Pancreas (tissue), 10 donors: ENCODE data around the gene PFDN2. TPM values are rescaled to one million over a fixed set of nuclear protein-coding genes. Genes with fewer than 3 reads are reported as not detected.

Source experiments
- ATAC-seq, 4 donors: fragments of 200-7000 bp; cut with Tn5 transposase; one replicate each; pipeline versions ENCODE4 v1.8.0 to v1.9.1; 2020; ENCODE audit warnings: mild to moderate bottlenecking in 4 of 4, moderate library complexity in 4 of 4
- DNase-seq, 6 donors: peaks; one replicate each; pipeline ENCODE4 v3.0.0-alpha.2; 2020
- FAIRE-seq: peaks from 2 replicates; lab custom pipeline; 2012; peaks lifted over from hg19 to GRCh38; lab: Jason Lieb, UNC
- H3K27ac ChIP-seq, 4 donors: fragments of 200-600 bp; sonication (generic); 1 replicate in 3 of 4; 2 replicates in 1 of 4; pipeline versions ENCODE4 v1.5.0 to v1.8.0; 2020
- H3K27me3 ChIP-seq, 4 donors: fragments of 200-600 bp; one replicate each; pipeline ENCODE4 v1.8.0; 2021
- H3K36me3 ChIP-seq, 3 donors: fragments of 200-600 bp; sonication (generic) in 1 of 3; one replicate each; pipeline versions ENCODE4 v1.5.0 to v1.8.0; 2020 to 2021
- H3K4me1 ChIP-seq, 3 donors: fragments of 200-600 bp; one replicate each; pipeline ENCODE4 v1.8.0; 2021
- H3K4me3 ChIP-seq, 4 donors: fragments of 200-600 bp; sonication (generic) in 2 of 4; one replicate each; pipeline versions ENCODE4 v1.5.0 to v1.8.0; 2020 to 2021
- H3K9me3 ChIP-seq, 4 donors: fragments of 200-600 bp; one replicate each; pipeline ENCODE4 v1.8.0; 2021
- CTCF ChIP-seq, 4 donors: fragments of 200-600 bp; sonication (generic) in 3 of 4; IDR thresholded peaks; one replicate each; pipeline versions ENCODE4 v1.5.0 to v1.8.0; 2021; ENCODE audit warnings: antibody characterized with exemption in 4 of 4
- WGBS, 2 donors: extraction: QIAGEN DNeasy Blood & Tissue Kit; methylation state at CpG; one replicate each; pipeline ENCODE4 v1.1.7; 2013; 5-methylcytosine and 5-hydroxymethylcytosine counted together
- intact Hi-C, 3 donors: fragments of 100-400 bp; cut with DNase I; formaldehyde crosslinking; loops; one replicate each; pipeline versions ENCODE4 v1.11.1 to v1.14.2; 2022
- polyA plus RNA-seq, 2 donors: library from polyadenylated mRNA; stranded (reverse); fragments of 200-250 nt; gene quantifications; one replicate each; pipeline ENCODE4 v1.2.3, GENCODE V29; 2013
- total RNA-seq, 6 donors: library from RNA; stranded (reverse); fragmentation: NEBNext Ultra II Directional in 4 of 6; extraction: Animal tissue kit (Norgen Biotek cat#: 25700) in 4 of 6; gene quantifications; one replicate each; pipeline versions ENCODE4 v1.2.1 to v1.2.4, GENCODE V29; 2021 to 2023
- donor health status: healthy with polysubstance abuse.
- donor health status: DM: no; HTN: no; CAD: no; lungs with moderate emphysema.
- donor health status: DM: no; HTN: no; CAD: no.
- donor health status: control.
- donor health status: control.
- donor health status: Bipolar disorder and iron deficiency.
- donor health status: DM: yes; HTN: yes; CAD: no.
- donor health status: DM: no; HTN: no; CAD: no.
- donor health status: DM: no; HTN: no; CAD: no.
- donor health status: DM: yes; HTN: yes; CAD: no.

Gene PFDN2
- total and polyA plus RNA-seq, 8 donors, result 9.8 to 91.6 (median 18.7) TPM

DNA sequence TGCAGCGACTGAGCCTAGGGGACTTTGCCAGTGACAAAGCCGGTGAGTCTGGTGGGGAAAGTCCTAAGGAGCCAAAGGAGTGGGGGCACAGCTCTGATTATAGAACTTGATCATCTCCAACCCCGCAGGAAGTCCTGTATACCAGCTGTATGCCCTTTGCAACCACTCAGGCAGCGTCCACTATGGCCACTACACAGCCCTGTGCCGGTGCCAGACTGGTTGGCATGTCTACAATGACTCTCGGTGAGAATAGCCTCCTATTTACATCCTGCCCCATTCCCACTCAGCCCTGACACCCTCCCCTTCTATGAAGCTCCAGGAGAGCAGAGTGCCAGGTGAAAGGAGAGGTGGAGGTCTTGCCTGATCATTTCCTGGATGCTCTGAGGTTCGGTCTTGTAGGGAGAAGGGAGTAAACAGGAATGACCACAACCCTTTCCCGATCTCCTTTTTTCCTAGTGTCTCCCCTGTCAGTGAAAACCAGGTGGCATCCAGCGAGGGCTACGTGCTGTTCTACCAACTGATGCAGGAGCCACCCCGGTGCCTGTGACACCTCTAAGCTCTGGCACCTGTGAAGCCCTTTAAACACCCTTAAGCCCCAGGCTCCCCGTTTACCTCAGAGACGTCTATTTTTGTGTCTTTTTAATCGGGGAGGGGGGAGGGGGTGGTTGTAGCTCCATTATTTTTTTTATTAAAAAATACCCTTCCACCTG, 47.2 kb upstream of the PFDN2 start:
- intact Hi-C loops, result no loop called here
- 49 to 57% methylated on average over 14 of the region's 14 CpGs for WGBS, 2 donors
- Histone ChIP-seq H3K4me1 (peaks cover 0 to 8% (median 7%) of the 10 kb centered on the region in 3 donors), H3K27me3 (no peaks in the 10 kb centered on the region), H3K4me3 (peak overlapping the region in 3 of 4 donors; percentile 56 to 73 (median 59)), H3K9me3 (no peaks in the 10 kb centered on the region), H3K36me3 (no peaks in the 10 kb centered on the region), H3K27ac (peak overlapping the region; percentile 67 to 92 (median 80))
- DNase-seq (no peak), FAIRE-seq (no peak), ATAC-seq (no peak)
- TF ChIP-seq CTCF (IDR thresholded peaks at IDR 0.05), result no peak

DNA sequence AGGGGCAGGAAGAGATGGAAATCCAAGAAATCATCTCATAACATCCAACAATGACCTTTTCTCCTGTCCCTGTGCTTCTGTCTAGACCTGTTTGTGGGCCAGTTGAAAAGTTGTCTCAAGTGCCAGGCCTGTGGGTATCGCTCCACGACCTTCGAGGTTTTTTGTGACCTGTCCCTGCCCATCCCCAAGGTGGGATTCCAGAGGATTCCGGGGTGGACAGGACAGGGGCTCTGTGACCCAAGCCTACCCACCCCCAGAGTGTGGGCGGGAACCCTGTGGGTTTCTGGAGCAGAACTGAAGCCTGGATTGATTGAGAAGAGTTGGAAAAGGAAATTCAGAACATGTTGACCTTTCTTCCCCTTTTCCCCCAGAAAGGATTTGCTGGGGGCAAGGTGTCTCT, 46.0 kb upstream of the PFDN2 start:
- H3K9me3 ChIP-seq, result no peaks in the 10 kb centered on the region
- H3K4me3 ChIP-seq, result no peak overlapping the region
- DNase-seq (no peak), ATAC-seq (no peak), FAIRE-seq (no peak)
- WGBS, 2 donors, result 83% methylated on average over 5 of the region's 5 CpGs
- no peaks in the 10 kb centered on the region for H3K27me3 ChIP-seq
- peaks cover 0 to 13% (median 8%) of the 10 kb centered on the region in 3 donors for H3K4me1 ChIP-seq
- TF ChIP-seq CTCF (IDR thresholded peaks at IDR 0.05), result no peak
- no peak overlapping the region for H3K27ac ChIP-seq
- intact Hi-C loops, result no loop called here
- no peaks in the 10 kb centered on the region for H3K36me3 ChIP-seq

- no peaks in the 10 kb centered on the region for H3K36me3 ChIP-seq
- intact Hi-C loops, result no loop called here
- WGBS, 2 donors, result 91 to 94% methylated on average over 10 of the region's 10 CpGs
- H3K4me3 ChIP-seq, result no peak overlapping the region
- no peaks in the 10 kb centered on the region for H3K27me3 ChIP-seq
- DNase-seq (no peak), ATAC-seq (no peak), FAIRE-seq (no peak)
- no peaks in the 10 kb centered on the region for H3K9me3 ChIP-seq
- no peak for TF ChIP-seq CTCF (IDR thresholded peaks at IDR 0.05)
- H3K27ac ChIP-seq, result no peak overlapping the region
- peaks cover 0 to 17% (median 8%) of the 10 kb centered on the region in 3 donors for H3K4me1 ChIP-seq
Measured at GRCh38 chr1:161162806-161163205, 45.0 kb upstream of the PFDN2 start.

DNA sequence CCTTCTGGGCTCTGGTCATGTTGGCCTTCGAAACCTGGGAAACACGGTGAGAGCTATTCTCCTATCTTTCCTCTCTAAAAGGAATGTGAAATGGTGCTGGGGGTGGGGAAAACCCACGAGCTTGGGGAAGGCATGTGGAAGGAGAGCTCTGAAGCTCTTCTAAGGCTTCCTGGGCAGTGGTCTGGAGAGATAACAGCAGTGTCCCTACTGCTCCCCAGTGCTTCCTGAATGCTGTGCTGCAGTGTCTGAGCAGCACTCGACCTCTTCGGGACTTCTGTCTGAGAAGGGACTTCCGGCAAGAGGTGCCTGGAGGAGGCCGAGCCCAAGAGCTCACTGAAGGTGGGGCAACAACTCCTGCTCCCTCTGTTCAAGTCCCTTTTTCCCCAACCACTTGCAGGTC, 44.2 kb upstream of the PFDN2 start:
- no peak overlapping the region for H3K27ac ChIP-seq
- intact Hi-C loops, result no loop called here
- no peak for FAIRE-seq
- H3K4me1 ChIP-seq, result peaks cover 0 to 17% (median 6%) of the 10 kb centered on the region in 3 donors
- no peak for TF ChIP-seq CTCF (IDR thresholded peaks at IDR 0.05)
- H3K9me3 ChIP-seq, result no peaks in the 10 kb centered on the region
- ATAC-seq, result no peak
- no peak for DNase-seq
- 71 to 84% methylated on average over 7 of the region's 7 CpGs for WGBS, 2 donors
- no peaks in the 10 kb centered on the region for H3K27me3 ChIP-seq
- no peak overlapping the region for H3K4me3 ChIP-seq
- H3K36me3 ChIP-seq, result no peaks in the 10 kb centered on the region

GRCh38 chr1:161161652-161162051, 43.8 kb upstream of the PFDN2 start:
- Histone ChIP-seq H3K36me3 (no peaks in the 10 kb centered on the region), H3K9me3 (no peaks in the 10 kb centered on the region), H3K4me3 (no peak overlapping the region), H3K4me1 (peaks cover 0 to 17% (median 3%) of the 10 kb centered on the region in 3 donors), H3K27ac (no peak overlapping the region), H3K27me3 (no peaks in the 10 kb centered on the region)
- intact Hi-C loops, result no loop called here
- FAIRE-seq (no peak), DNase-seq (no peak), ATAC-seq (no peak)
- WGBS, 2 donors, result 82 to 89% methylated on average over 5 of the region's 5 CpGs
- TF ChIP-seq CTCF (IDR thresholded peaks at IDR 0.05), result no peak
